EL (cell line): ENCODE measurements around the gene DSTN.

Source experiments
- DNase-seq: peaks from one replicate; pipeline ENCODE4 v3.0.0-alpha.2; 2016

The DSTN gene

GRCh38 chr20:17640146-17640874 is 70.4 kb downstream of the DSTN start:
- no peak for DNase-seq

GRCh38 chr20:17640875-17641378 is 71.1 kb downstream of the DSTN start:
- no peak for DNase-seq

GRCh38 chr20:17641520-17641964 is 71.7 kb downstream of the DSTN start:
- no peak for DNase-seq

GRCh38 chr20:17641993-17642392 is 72.1 kb downstream of the DSTN start:
- DNase-seq, result no peak

- DNase-seq, result no peak
Observed at GRCh38 chr20:17642404-17643269, 72.8 kb downstream of the DSTN start.

- no peak for DNase-seq
Observed at GRCh38 chr20:17643531-17644188, 73.8 kb downstream of the DSTN start.

- no peak for DNase-seq
Observed at GRCh38 chr20:17644451-17644850, 74.6 kb downstream of the DSTN start.

GRCh38 chr20:17645010-17645409 is 75.1 kb downstream of the DSTN start:
- no peak for DNase-seq

- DNase-seq, result no peak
Observed at GRCh38 chr20:17645546-17646208, 75.8 kb downstream of the DSTN start.

- no peak for DNase-seq
Observed at GRCh38 chr20:17646209-17646960, 76.5 kb downstream of the DSTN start.

- DNase-seq, result no peak
Observed at GRCh38 chr20:17646961-17647301, 77.1 kb downstream of the DSTN start.

GRCh38 chr20:17647391-17648314 is 77.8 kb downstream of the DSTN start:
- no peak for DNase-seq

GRCh38 chr20:17648315-17648646 is 78.4 kb downstream of the DSTN start:
- no peak for DNase-seq

- DNase-seq, result no peak
Observed at GRCh38 chr20:17648791-17649730, 79.2 kb downstream of the DSTN start.

GRCh38 chr20:17650301-17651128 is 80.6 kb downstream of the DSTN start:
- DNase-seq, result no peak

GRCh38 chr20:17651129-17651759 is 81.4 kb downstream of the DSTN start:
- DNase-seq, result no peak

- DNase-seq, result no peak
Observed at GRCh38 chr20:17651760-17652388, 82.0 kb downstream of the DSTN start.

- no peak for DNase-seq
Observed at GRCh38 chr20:17652411-17652810, 82.5 kb downstream of the DSTN start.
